HG03135 (cell line): ENCODE measurements around the gene MYH13.

Source experiments
- ATAC-seq: cut with Tn5 transposase; IDR thresholded peaks from one replicate; pipeline ENCODE4 v1.9.1; 2021; ENCODE audit warnings: mild to moderate bottlenecking, moderate library complexity; ENCODE audit not compliant: unreplicated experiment

MYH13 gene

DNA sequence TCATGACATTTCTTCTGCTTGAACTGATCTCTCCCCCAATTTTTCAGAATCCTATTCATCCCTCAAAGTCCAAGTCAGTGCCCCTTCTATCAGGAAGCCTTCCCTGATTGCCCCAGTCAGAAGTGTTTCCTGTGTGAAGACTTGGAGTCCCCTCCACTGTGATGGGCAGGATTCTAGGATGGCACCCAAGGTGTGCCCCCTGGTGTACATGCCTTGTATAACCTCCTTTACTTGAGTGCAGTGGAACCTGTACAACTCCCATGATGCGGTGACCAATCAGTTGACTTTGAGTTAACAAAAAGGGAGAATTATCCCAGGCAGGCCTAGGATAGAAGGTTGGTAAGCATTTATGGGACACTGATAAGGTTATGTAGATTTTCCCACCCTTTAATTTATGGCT is 23.4 kb downstream of the MYH13 start:
- no peak for ATAC-seq

- ATAC-seq, result no peak
Measured at GRCh38 chr17:10344816-10345215, 28.0 kb downstream of the MYH13 start.

DNA sequence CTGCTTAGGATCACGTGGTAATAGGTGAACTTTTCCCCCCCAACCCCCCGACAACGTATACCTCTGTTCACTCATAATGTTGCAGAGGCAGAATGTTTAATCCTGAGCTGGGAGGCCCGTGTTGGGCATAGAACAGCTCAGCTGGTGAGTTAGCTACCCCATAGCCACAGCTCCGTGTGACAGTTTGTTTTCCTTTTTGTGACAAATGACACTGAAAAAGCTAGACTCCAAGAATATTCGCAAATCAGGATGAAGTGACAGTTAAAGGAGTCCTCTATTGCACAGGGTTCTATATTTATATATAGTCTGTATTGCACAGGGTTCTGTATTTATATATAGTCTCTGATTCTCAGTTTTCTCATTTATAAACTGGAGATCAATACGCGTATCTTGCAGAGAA is 33.8 kb downstream of the MYH13 start:
- ATAC-seq, result no peak

DNA sequence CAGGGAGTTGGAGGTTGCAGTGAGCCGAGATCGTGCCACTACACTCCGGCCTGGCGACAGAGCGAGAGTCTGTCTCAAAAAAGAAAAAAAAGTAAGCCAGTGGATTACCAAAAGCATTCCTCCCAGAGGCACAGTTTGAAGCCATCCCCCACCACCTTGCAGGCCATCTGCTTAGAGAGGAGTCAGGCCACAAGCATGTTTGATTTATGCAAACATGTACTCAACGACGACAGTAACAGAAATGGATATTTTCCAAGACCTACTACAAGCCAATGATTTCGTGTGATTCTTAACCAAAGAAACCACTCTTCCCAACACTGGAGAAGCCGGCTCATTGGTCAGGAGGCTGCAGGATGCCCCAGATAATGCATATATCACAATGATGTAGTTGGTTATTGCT is 34.8 kb downstream of the MYH13 start:
- no peak for ATAC-seq

DNA sequence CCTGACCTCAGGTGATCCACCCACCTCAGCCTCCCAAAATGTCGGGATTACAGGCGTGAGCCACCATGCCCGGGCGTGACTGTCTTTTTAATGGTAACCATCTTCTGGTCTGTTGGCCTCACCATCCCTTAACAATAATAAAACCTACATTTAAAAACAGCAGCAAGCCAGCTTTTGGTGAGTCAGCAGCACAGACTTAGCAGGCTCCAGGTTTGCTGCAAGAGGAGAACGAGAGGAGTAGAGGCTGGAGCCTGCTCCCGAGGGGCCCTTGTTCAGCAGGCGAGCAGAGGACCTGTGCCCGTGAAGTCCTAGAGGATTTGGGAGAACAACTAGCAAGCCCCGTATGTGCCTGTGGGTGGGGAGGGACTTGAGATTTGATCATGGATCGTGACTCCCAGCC is 35.7 kb downstream of the MYH13 start:
- no peak for ATAC-seq

- ATAC-seq, result no peak
Measured at GRCh38 chr17:10336393-10336792, 36.4 kb downstream of the MYH13 start.

DNA sequence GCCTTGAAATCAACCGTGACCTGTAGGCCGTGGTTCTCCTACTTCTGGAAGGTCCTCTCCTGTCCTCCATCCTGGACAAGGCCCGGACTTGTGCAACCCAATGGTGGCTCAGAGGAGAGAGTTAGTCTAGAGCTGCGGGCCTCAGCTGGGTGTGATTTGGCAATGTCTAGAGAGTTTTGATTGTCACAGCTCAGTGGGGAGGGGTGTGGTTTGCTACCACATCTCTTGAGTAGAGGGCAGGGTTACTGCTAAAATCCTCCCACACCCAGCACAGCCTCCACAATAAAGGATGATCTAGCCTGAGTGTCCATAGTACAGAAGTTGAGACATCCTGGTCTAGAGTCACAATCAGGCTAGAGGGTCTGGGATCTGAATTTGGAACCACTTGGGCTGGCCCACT is 40.3 kb downstream of the MYH13 start:
- ATAC-seq, result no peak

DNA sequence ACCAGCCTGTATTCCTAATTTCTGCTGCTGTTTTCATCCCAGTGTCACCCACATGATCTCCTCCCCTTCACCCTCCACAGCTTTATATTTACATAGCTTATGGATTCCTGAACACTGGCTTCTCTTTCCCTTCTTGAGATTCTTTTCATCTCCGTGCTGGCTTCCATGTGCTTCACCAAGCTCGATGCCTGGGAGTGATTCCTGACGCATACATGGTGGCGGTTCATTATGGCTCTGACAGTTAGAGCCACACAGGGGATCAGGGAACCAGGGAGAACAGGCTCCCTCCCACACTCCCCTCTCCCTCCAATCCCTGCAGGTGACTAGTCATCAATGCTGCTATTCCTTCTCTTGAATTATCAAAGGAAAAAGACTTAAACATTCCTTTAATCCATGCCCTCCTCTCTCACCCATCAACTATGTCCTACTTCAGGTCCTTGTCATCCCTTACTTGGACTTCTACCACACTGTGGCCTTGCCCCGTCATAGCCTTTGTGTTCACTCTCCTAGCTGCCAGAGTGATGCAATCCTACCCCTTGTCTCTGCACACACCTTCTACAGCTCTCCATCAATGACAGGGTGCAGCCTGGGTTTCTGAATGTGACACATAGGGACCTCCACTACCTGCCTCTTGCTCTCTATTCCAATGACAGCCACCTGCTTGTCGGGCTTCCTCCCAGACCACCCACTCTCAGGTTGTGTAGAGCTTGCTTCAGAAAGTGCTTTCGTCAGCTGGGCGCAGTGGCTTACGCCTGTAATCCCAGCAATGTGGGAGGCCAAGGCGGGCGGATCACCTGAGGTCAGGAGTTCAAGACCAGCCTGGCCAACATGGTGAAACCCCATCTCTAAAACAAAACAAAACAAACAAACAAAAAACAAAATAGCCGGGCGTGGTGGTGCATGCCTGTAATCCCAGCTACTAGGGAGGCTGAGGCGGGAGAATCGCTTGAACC is 43.6 kb downstream of the MYH13 start:
- ATAC-seq, result no peak

DNA sequence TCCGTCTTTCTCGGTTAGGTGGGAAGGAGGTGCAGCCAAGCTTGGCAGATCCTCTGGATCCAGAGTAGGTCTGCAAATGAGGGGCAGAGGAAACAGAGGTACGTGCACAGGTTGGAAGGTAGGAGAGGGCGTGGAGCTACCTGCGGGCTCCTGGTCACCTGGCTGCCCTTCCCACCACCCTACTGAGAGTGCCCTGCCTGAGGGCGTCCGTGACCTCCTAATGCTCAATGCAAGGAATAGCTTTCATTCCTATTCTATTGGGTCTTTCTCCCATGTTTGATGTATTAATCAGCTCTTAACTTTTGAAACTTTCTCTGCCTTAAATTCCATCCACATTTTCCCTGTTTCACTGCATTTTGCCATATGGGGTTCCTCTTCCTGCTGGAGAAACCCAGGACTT is 44.6 kb downstream of the MYH13 start:
- ATAC-seq, result no peak

GRCh38 chr17:10327640-10328039 is 45.2 kb downstream of the MYH13 start:
- no peak for ATAC-seq

DNA sequence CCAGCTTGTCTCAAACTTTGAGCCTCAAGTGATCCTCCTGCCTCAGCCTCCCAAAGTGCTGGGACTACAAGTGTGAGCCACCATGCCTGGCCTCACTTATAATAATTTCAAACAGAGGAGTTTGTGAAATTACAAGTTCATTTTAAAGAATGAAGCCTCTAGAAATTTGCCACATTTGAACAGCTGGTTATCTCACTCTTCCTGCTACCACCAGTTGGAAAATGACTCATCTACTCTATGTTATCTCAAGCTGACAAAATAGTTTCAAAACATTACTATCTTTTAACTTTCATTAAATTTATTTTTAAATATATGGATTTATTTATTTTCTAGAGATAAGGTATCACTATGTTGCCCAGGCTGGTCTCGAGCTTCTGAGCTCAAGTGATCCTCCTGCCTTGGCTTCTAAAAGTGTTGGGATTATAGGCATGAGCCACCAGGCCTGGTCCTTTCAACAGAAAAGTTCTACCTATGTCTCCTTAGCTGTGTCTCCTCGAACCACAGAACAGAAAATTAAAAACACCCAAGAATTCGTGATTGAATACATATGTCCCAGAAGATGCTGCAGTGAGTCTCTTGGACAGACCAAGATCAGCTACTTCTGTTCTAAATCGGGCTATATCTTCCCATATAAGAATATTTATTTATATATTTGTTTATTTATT is 47.6 kb downstream of the MYH13 start:
- ATAC-seq, result no peak

DNA sequence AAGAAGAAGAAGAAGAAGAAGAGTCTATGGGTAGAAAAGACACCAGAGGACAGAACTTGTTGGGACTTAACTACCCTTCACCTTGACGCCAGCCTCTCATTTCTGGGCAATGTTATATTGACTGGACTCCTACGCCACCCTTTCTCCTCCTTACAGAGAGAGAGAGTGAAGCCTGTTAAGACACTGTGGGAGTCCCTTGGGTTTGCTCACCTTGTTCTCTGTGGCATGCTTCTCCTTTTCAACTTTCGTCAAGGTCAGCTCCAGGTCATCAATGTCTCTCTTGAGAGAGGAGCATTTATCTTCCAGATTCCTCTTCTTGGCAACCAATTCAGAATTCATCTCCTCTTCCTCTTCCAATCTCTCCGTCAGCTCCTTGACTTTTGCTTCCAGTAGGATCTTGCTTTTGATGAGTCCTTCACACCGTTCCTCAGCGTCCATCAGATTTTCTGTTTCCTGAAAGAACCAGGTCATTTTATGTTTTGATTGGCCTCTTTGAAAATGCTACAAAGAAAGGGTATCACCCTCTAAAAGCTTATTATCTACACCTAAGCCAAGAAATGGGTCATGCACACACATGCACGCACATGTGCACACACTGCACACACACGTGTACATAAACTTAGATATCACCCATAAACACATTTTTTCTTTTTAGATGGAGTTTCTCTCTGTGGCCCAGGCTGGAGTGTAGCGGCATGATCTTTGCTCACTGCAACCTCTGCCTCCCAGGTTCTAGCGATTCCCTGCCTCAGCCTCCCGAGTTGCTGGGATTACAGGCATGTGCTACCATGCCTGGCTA is 48.8 kb downstream of the MYH13 start:
- ATAC-seq, result no peak

DNA sequence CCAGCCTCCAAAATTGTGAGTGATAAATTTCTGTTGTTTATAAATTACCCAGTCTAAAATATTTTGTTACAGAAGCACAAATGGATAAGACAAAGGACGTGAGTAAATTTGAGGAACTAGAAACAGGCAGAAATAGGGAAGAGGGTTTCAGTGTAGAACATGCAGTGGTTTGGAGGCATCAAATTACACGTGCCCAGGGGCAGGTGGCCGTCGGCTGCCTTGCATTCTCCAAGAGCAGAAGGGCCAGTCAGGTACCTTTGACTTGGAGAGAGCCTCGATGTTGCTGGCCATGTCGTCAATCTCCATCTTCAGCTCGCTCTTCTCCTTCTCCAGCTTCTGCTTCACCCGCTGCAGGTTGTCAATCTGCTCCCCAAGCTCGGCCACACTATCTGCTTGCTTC is 54.3 kb downstream of the MYH13 start:
- ATAC-seq, result no peak

DNA sequence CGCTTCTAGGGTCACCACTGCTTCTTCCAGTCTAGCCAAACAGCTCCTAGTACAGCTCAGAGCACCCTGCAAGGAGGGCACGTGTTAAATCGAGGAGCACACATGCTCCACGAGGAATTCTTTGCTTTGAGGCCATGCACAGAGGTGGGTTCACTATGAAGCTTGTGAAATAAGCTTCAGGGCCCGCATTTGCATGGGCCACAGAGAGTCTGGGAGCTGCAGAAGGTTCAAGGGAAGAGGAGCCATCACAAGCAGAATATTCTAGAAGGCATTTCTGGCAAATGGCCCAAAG is 55.3 kb downstream of the MYH13 start:
- no peak for ATAC-seq

GRCh38 chr17:10316801-10317542 is 55.8 kb downstream of the MYH13 start:
- no peak for ATAC-seq

DNA sequence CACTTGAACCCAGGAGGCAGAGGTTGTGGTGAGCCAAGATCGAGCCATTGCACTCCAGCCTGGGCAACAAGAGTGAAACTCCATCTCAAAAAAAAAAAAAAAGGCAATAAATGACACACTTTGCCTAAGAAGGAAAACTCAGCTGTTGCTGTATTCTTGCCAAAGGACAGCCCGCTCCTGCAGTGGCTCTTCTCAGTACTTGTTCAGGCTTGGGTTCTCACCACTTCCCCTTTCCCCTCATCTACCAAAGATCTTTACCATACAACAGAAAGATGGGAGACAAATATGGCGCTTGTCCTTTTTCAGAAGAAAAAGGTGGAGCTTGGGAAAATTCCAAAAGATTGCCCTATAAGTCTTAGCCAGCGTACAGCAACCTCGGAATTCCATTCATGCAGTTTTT is 58.5 kb downstream of the MYH13 start:
- no peak for ATAC-seq

GRCh38 chr17:10313037-10313672 is 59.7 kb downstream of the MYH13 start:
- no peak for ATAC-seq

GRCh38 chr17:10311131-10311530 is 61.7 kb downstream of the MYH13 start:
- ATAC-seq, result no peak

DNA sequence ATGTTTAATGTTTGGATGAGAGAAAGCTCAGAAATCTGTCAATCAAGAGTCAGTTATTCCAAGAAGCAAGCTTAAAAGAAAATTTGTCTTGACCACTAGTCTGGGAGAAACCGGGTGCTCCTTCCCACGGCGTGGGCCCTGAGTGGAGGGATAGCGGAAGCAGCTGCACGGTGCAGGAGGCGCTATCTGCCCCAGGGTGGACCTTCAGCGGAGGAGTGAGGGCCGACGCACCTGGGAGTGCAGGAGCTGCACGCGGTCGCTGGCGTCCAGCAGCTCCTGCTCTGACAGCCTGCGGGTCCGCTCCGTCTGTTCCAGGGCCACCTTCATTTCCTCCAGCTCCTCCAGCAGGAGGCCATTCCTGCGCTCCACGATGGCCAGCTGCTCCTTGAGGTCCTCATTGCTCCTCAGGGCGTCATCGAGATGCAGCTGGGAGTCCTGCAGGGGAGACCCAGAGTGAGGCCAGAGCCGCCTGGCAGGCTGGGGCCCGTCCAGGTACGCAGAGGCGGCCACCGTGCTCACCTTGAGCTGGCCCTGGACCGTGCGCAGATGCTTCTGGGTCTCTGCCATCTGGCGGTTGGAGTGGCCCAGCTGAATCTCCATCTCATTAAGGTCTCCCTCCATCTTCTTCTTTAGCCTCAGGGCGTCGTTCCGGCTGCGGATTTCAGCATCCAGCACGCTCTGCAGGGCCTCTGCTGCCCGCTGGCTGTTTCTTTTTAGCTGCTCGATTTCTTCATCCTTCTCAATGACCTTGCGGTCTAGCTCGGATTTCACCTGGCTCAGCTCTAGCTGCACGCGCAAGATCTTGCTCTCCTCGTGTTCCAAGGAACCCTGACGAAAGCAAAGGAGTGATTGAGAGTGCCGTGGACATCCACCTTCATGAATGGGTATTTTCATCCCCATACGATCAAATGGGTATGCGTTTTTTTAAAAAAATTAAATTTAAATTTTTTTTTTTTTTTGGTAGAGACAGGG is 63.5 kb downstream of the MYH13 start:
- ATAC-seq, result no peak
